ENCODE results near the gene EVX2.

DNA sequence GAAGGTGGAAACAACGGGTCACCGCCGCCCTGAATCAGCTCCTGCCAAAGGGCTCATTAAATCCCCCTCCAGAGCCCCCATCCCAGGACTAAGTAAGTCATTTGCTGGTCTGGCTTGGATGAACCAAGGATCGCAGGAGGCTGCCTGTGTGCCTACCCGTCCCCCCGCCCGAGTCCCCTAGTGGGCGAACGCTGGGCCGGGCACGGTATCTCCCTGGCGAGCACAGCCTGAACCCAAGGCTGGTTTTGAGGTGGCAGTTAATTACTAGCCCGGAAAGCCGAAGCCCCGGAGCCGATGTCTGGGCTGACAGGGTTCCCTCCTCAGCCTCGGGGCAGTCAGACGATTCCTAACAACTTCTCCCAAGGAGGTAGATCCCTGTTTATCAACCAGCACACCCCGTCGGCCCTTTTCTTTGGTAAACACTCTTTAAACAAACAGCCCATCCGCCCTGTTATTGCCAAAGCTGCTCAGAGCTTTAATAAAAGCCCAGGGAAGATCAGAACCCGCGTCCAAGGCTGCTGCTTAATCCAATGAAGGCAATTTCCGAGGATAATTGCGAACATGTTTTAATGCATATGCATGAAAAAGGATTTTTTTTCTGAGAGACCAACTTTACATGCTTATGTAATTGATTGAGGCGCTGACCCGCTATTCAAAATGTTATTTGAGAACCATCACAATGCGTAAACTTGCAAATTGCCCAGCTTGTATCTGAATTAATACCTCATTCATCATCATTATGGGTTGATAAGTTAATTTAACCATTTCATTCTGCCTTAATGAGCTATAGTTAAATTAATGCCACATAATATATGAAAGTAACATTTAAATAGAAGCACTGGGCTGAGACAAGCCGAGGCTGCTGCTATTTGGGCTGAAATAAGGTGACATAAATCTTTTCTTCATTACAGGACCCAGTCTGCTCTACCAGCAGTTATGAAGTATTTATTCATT is 10.5 kb downstream of the EVX2 start:
- no peak for TF ChIP-seq POLR2A (IDR thresholded peaks at IDR 0.05)
- TF ChIP-seq, protein P1, sequence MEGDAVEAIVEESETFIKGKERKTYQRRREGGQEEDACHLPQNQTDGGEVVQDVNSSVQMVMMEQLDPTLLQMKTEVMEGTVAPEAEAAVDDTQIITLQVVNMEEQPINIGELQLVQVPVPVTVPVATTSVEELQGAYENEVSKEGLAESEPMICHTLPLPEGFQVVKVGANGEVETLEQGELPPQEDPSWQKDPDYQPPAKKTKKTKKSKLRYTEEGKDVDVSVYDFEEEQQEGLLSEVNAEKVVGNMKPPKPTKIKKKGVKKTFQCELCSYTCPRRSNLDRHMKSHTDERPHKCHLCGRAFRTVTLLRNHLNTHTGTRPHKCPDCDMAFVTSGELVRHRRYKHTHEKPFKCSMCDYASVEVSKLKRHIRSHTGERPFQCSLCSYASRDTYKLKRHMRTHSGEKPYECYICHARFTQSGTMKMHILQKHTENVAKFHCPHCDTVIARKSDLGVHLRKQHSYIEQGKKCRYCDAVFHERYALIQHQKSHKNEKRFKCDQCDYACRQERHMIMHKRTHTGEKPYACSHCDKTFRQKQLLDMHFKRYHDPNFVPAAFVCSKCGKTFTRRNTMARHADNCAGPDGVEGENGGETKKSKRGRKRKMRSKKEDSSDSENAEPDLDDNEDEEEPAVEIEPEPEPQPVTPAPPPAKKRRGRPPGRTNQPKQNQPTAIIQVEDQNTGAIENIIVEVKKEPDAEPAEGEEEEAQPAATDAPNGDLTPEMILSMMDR (IDR thresholded peaks at IDR 0.05) = no peak

All from stomach (tissue), 4 donors.